HG02798 (cell line): ENCODE data around the gene TIMM13.
"Not testable (repeated sequence)": the region's sequence is repeated elsewhere in the genome, so short reads cannot be mapped to it uniquely, and the experiment has no call there.

Source experiments
- ATAC-seq: cut with Tn5 transposase; IDR thresholded peaks from one replicate; pipeline ENCODE4 v1.9.1; 2021; ENCODE audit warnings: mild to moderate bottlenecking; ENCODE audit not compliant: unreplicated experiment, poor library complexity

The TIMM13 gene

DNA sequence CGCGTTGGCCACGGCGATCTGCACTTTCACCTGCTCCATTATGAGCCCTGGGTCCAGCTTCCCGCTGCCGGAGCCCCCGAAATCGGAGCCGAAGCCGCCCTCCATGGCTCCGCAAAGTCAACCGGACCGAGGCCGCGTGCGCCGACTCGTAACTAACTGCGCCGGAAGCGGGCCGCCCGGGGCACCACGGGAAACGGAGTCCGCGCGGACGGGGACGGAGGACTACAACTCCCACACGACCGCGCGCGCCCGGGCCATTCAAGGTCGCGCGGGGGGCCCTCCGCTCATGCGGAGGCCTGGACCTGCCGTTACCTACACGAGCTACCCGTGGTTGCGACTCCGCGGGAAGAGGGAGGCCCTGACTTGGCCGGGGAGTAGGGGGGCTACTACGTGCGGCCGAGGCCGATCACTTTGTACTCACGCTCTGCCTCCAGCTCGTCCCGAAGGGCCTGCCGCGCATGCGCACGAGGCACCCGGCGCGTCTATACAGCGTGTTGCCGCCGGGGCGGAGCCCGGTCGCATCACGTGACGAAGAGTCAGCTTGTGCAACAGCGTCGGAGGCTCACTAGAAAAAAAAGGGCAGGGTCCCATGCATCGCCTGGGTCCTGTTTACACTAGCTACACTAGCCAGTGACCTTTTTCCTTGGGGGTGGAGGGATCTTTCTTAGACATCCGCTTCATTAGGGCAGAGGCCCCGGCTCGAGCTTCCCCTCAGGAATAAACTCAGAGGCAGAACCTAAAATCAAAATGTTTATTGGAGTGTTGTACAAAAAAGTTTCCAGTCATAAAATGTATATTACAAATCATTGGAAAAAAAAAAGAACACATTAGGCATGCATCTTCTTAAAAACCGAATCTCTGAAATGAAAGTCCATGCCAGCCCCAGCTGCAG is at the start of gene TIMM13:
Gene TIMM13, minus strand, starts transcription at position 158 of the 892 bp plus-strand sequence. Its CDS starts 53 bp downstream, at position 105.
- peak; percentile 88 for ATAC-seq

GRCh38 chr19:2476451-2477140 is 49.2 kb upstream of the TIMM13 start:
- ATAC-seq, result peak; percentile 24

GRCh38 chr19:2475702-2476450 is 48.5 kb upstream of the TIMM13 start, which contains the start of gene GADD45B:
Gene GADD45B, plus strand, starts transcription at chr19:2476127. Its CDS starts 232 bp downstream, at chr19:2476359.
- ATAC-seq, result peak; percentile 60

- peak; percentile 9 for ATAC-seq
Observed at GRCh38 chr19:2475018-2475701, 47.8 kb upstream of the TIMM13 start.

- ATAC-seq, result peak; percentile 26
Observed at GRCh38 chr19:2474232-2475017, 47.0 kb upstream of the TIMM13 start.

- ATAC-seq, result not testable (repeated sequence)
Observed at GRCh38 chr19:2469915-2470200, 42.5 kb upstream of the TIMM13 start.

- ATAC-seq, result no peak
Observed at GRCh38 chr19:2469102-2469914, 41.9 kb upstream of the TIMM13 start.

DNA sequence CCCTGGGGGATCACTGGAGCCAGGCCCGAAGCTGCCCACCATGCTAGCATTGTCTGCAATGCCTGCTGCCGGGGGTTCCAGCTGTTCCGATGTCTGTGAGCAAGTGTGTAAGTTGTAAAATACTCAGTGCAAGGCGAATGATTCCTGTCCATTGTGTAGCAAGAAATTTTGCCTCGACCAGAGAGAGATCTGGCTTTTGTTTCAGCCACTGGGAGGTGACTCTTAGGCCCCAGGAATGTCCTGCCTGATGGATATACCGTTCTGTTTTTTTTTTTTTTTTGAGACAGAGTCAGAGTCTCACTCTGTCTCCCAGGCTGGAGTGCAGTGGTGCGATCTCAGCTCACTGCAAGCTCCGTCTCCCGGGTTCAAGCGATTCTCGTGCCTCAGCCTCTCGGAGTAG is 41.2 kb upstream of the TIMM13 start:
- ATAC-seq, result no peak

DNA sequence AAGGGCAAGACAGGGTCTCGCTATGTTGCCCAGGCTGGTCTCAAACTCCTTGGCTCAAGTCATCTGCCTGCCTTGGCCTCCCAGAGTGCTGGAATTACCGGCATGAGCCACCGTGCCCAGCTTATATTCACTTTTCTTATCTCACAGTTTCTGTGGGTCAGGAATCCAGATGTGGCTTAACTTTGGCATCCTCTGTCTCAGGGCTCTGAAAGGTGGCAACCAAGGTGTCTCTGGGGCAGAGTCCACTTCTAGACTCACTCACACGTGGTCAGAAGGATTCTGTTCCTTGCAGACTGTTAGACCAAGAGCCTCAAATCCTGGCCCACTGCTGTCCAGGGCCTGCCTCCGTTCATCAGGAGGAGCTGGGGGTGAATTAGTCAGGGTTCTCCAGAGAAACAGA is 37.0 kb upstream of the TIMM13 start:
- ATAC-seq, result no peak

DNA sequence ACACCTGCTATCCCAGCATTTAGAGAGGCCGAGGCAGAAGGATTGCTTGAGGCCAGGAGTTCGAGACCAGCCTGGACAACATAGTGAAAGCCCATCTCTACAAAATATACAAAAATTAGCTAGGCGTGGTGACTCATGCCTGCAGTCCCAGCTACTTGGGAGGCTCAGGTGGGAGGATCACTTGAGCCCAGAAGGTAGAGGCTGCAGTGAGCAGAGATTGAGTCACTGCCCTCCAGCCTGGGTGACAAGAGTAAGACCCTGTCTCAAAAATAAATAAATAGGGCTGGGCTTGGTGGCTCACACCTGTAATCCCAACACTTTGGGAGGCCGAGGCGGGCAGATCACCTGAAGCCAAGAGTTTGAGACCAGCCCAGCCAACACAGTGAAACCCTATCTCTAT is 36.3 kb upstream of the TIMM13 start:
- ATAC-seq, result not testable (repeated sequence)

DNA sequence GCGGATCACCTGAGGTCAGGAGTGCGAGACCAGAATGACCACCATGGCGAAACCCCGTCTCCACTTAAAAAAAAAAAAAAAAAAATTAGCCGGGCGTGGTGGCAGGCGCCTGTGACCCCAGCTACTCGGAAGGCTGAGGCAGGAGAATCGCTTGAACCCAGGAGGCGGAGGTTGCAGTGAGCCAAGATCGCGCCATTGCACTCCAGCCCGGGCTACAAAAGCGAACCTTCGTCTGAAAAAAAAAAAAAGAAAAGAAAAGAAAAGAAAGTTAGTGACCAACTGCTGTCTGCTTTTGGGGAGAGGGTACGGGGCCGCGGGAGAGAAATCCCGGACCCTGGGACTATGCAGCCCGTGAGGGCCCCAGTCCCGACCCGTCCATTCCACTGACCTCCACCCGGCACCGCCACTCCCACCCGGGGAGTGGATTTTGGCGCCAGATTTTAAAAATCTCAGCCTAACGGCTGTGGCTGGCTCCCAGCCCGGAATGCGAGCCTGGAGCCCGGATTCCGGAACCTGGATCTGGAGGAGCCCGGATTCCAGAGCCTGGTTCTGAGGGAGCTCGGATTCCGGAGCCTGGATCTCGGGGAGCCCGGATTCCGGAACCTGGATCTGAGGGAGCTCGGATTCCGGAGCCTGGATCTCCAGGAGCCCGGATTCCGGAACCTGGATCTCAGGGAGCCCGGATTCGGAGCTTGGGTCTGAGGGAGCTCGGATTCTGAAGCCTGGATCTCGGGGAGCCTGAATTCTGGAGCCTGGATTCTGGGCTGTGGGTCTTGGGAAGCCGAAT is 35.4 kb upstream of the TIMM13 start:
- no peak for ATAC-seq

DNA sequence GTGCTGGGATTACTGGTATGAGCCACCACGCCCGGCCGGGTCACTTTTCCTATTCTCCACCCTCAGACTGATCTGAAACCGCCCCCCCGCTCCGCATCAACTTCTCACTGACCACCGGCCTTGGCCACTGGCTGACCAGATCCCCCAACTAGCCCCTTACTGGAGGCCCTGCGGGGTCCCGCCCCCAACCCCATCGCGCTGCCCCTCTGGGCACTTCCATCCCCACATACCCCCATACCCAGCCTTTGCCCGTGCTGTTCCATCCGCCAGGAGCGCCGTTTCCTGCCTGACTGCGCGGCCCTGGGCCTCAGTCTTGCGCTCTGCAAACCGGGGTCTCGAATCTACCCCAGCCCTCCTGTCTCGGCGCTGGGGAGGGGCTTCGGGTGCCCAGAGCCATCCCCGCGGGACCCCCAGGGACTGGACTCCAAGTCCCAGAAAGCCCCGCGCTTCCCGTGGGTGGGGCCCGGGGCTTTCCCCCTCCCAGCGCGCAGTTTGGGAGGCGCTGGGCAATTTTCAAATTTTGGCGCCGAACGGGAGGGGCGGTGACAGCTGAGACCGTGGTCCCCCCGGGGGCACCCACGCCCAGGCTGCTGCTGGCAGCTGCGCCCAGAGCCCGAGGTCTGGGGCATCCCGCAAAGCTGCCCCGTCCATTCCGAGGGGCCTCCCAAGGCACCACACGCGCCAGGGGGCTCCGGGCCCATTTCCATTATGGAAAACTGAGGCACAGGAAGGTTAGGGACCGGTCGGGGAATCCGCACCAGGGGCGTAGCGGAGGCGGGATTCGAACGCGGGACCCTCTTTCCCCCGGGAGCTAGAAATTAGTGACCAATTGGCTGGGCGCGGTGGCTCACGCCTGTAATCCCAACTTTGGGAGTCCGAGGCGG is 34.6 kb upstream of the TIMM13 start:
- peak; percentile 66 for ATAC-seq

- no peak for ATAC-seq
Observed at GRCh38 chr19:2460245-2460644, 32.9 kb upstream of the TIMM13 start.

GRCh38 chr19:2458776-2459175 is 31.4 kb upstream of the TIMM13 start:
- not testable (repeated sequence) for ATAC-seq

DNA sequence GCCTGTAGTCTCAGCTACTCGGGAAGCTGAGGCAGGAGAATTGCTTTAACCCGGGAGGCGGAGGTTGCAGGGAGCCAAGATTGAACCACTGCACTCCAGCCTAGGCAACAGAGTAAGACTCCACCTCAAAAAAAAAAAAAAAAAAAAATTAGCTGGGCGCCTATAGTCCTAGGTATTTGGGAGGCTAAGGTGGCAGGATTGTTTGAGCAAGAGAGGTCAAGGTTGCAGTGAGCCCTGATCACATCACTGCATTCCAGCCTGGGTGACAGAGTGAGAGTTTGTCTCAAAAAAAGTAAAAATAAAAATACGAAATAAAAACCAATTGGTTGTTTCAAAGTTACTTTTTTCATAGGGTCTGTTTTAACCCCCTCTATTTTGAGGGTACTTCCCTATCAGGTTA is 30.7 kb upstream of the TIMM13 start:
- ATAC-seq, result no peak

DNA sequence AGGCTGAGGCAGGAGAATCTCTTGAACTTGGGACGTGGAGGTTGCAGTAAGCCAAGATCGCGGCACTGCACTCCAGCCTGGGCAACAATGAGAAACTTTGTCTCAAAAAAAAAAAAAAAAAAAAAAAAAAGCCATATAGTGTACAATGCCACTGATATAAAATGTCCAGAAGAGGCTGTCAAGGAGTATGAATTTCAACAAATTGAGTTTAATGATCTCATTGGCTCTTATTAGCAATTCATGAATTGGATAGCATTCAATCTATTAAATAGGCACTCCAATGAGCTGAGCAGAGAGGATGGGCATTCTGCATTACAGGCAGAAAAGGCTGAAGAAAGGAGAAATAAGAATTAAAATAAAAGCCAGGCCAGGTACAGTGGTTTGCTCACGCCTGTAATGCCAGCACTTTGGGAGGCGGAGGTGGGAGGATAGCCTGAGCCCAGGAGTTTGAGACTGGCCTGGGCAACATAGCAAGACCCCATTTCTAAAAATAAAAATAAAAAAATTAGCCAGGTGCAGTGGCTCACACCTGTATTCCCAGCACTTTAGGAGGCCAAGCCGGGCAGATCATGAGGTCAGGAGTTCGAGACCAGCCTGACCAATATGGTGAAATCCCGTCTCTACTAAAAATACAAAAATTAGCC is 30.1 kb upstream of the TIMM13 start:
- ATAC-seq, result no peak
